HG02642 (cell line): ENCODE measurements around the gene APOO.

Experiments used
- ATAC-seq: cut with Tn5 transposase; IDR thresholded peaks from one replicate; pipeline ENCODE4 v1.9.1; 2021; ENCODE audit warnings: mild to moderate bottlenecking; ENCODE audit not compliant: unreplicated experiment, poor library complexity

Gene APOO

GRCh38 chrX:23822841-23823240 lies 84.9 kb downstream of the APOO start:
- no peak for ATAC-seq

GRCh38 chrX:23822397-23822796 lies 85.3 kb downstream of the APOO start:
- ATAC-seq, result no peak

- ATAC-seq, result no peak
These were observed 85.9 kb downstream of the APOO start for GRCh38 chrX:23821847-23822246.

GRCh38 chrX:23820235-23820782 lies 87.4 kb downstream of the APOO start:
- ATAC-seq, result no peak

GRCh38 chrX:23819385-23820234 lies 88.1 kb downstream of the APOO start:
- ATAC-seq, result no peak

GRCh38 chrX:23817979-23818336 lies 89.8 kb downstream of the APOO start:
- no peak for ATAC-seq

GRCh38 chrX:23816179-23816578 lies 91.6 kb downstream of the APOO start:
- ATAC-seq, result no peak

- no peak for ATAC-seq
These were observed 92.4 kb downstream of the APOO start for GRCh38 chrX:23815376-23815775.

- ATAC-seq, result no peak
These were observed 93.9 kb downstream of the APOO start for GRCh38 chrX:23813808-23814207.

- no peak for ATAC-seq
These were observed 96.1 kb downstream of the APOO start for GRCh38 chrX:23811656-23812055.

- ATAC-seq, result no peak
These were observed 96.6 kb downstream of the APOO start for GRCh38 chrX:23811108-23811651.

- ATAC-seq, result no peak
These were observed 97.5 kb downstream of the APOO start for GRCh38 chrX:23810279-23810678.

- ATAC-seq, result no peak
These were observed 102.3 kb downstream of the APOO start for GRCh38 chrX:23805389-23805788.

GRCh38 chrX:23804578-23804977 lies 103.2 kb downstream of the APOO start:
- no peak for ATAC-seq

GRCh38 chrX:23803931-23804381 lies 103.8 kb downstream of the APOO start:
- ATAC-seq, result no peak

- no peak for ATAC-seq
These were observed 105.3 kb downstream of the APOO start for GRCh38 chrX:23802431-23802830.

- no peak for ATAC-seq
These were observed 108.2 kb downstream of the APOO start for GRCh38 chrX:23799469-23800065.

GRCh38 chrX:23797371-23798128 lies 110.2 kb downstream of the APOO start:
- ATAC-seq, result no peak

GRCh38 chrX:23795221-23795620 lies 112.5 kb downstream of the APOO start:
- no peak for ATAC-seq

GRCh38 chrX:23792861-23793553 lies 114.7 kb downstream of the APOO start:
- no peak for ATAC-seq
